Stimulated activated CD4-positive, alpha-beta T cell treated with anti-CD3 and anti-CD28 coated beads, Interleukin-12 subunit alpha, Interleukin-12 subunit beta, amount 100 ng/mL, for 24 hours (primary cell): ENCODE data around the gene RIN3.

ENCODE experiments used
- DNase-seq, 2 experiments: peaks; one replicate each; pipeline ENCODE4 v3.0.0-alpha.2; 2020; ENCODE audit warnings: low read depth in 2 of 2

The RIN3 gene

DNA sequence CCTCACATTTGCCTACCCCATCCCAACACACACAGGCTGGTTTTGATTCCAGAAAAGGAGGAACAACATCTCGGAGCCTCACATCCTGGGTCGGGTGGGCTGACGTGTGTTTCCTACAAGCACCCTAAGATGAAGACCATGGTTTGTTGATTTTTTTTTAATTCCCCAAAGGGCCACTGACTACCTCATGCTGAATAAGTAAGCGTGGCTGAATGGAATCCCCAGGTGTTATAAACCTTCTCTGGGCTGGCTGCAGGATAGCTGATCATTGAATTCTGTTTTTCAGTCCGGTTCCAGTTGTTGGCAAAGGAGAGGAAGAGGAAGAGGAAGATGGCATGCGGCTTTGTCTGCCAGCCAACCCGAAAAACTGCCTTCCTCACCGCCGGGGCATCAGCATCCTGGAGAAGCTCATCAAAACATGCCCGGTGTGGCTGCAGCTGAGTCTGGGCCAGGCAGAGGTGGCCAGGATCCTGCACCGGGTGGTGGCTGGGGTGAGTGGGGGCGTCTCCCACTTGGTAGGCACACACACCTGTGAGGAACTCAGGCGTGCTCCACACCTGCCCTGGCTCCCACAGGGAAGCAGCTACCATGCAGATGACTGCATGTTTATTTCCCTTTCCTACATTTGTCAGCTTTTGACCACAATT lies 42.0 kb downstream of the RIN3 start:
- no peak for DNase-seq

- DNase-seq = no peak
These were observed 42.7 kb downstream of the RIN3 start for GRCh38 chr14:92556255-92556741.

DNA sequence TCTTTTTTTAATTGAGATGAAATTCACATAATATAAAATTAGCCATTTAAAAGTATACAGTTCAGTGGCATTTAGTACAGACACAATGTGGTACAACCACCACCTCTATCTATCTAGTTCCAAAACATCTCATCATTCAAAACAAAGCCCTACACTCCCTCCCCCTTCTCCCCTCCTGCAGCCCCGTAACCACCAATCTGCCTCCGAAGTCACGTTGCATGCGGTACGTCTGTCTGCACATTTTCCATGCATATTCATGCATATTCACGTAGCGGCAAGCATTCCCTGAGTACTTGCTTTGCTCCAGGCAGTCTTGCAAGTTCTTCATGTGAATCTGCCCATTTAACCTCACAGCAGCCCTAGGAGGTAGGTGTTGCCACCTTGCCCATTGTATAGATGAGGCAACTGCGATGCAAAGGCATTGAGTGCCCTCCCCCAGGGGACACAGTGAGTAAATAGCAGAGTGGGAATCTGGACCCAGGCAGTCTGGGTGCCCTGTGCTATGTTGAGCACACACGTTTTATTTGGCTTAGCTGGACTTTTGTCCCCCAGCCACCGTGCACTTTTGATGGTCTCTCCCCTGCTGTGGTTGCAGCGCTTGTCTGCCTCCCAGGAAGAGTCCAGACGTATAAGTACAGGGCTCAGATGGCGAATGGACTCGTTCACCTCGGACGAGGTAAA lies 43.4 kb downstream of the RIN3 start:
- no peak for DNase-seq

- DNase-seq = no peak
These were observed 43.9 kb downstream of the RIN3 start for GRCh38 chr14:92557544-92557912.

- DNase-seq = no peak
These were observed 44.7 kb downstream of the RIN3 start for GRCh38 chr14:92558319-92558718.

DNA sequence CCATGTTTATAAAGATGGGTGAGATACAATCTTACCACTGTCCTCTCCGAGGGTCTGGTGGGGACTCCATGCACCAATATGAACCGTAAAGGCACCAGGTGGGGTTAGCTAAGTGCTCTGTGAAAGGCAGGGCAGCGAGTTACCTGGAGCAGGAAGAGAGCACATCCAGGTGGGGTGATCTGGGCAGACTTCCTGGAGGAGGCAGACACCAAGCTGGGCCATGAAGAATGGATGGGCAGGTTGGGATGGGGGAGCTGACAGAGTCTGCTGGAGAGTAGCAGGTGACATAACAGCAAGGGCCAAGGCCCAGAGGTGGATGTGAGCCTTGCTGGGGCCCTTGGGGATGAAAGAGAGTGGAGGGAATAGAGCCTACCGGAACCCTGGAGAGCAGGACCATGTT lies 45.9 kb downstream of the RIN3 start:
- DNase-seq = no peak

GRCh38 chr14:92560106-92560865 lies 46.7 kb downstream of the RIN3 start:
- DNase-seq = no peak

- DNase-seq = no peak
These were observed 48.4 kb downstream of the RIN3 start for GRCh38 chr14:92561906-92562479.

DNA sequence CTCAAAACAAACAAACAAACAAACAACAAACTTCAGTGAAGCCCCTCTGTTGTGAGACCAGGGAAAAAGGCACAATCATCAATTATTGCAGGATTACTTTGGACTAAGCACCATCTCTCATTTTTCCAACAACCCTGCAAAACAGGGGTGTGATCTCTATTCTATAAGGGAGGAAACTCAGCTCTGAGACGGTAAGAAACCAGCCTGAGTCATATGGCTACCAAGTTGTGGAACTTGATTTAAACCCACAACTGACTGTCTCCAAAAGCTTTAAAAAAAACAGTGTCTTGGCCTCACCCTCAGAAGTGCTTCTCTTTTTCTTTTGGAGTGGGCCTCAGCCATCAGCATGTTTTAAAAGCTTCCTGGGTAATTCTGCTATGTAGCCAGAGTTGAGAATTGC lies 49.8 kb downstream of the RIN3 start:
- DNase-seq = no peak

GRCh38 chr14:92563765-92564285 lies 50.2 kb downstream of the RIN3 start:
- DNase-seq = no peak

GRCh38 chr14:92564344-92565039 lies 50.9 kb downstream of the RIN3 start:
- no peak for DNase-seq

DNA sequence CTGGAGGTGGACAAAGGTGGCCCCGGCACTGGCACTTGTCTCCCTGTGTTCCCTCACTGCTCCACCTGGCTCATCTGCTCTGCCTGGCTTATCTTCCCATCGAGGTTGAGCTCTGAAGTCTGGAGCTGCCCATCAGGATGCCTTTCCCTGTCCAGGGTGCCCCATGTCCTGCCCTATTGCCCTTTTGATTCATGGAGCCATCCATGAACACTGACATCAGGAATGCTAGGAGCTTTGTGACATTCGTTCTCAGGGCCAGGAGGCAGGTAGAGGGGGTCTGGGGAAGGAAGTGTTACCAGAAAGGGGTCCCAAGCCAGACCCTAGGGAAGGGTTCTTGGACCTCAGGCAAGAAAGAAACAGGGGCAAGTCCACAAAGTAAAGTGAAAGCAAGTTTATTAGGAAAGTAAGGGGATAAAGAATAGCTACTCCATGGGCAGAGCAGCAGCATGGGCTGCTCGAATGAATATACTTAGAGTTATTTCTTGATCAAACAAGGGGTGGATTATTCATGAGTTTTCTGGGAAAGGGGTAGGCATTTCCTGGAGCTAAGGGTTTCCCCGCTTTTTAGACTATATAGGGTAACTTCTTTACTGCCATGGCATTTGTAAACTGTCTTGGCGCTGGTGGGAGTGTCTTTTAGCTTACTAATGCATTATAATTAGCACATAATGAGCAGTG lies 51.6 kb downstream of the RIN3 start:
- DNase-seq = no peak

- DNase-seq = no peak
These were observed 52.1 kb downstream of the RIN3 start for GRCh38 chr14:92565718-92566115.

GRCh38 chr14:92567173-92567725 lies 53.7 kb downstream of the RIN3 start:
- no peak for DNase-seq

DNA sequence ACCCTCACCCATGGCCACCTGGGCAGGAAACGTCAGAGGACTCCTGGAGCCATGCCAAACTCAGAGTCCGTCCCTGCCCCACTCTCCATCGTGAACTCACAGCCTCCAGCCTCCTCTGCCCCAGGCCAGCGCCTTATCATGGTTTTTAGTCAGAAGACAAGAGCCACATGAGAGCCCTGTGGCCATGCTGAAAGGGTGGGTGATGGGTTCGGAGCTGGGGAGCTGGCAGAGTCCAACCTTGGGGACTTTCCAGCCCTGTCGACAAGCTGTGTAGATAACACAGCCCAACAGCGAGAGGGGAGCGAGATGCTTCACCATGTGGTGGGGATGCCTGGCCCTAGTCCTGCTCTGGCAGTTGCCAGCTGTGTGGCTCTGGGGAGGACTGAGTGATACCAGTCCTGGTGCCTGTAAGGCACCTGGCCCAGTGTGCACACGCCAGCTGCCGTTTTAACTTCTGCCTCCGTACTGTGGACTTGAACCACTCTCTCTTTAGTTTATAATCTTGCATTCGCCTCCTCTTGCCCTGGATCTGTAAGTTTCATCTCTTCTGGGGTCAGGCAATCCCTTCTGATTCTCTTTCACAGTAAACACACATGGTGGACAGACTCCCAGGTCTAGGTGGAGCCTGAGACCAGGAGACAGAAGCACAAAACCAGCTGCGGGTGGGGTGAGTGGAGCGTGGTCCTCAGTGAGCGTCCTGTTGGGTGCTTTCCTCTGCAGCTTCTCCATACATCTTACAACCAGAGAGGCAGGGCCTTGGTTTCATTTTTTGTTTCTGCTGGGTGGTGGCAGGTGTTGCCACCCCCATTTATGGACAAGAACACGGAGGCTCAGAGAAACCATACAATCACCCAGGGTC lies 55.3 kb downstream of the RIN3 start:
- no peak for DNase-seq

- no peak for DNase-seq
These were observed 57.2 kb downstream of the RIN3 start for GRCh38 chr14:92570674-92571262.

DNA sequence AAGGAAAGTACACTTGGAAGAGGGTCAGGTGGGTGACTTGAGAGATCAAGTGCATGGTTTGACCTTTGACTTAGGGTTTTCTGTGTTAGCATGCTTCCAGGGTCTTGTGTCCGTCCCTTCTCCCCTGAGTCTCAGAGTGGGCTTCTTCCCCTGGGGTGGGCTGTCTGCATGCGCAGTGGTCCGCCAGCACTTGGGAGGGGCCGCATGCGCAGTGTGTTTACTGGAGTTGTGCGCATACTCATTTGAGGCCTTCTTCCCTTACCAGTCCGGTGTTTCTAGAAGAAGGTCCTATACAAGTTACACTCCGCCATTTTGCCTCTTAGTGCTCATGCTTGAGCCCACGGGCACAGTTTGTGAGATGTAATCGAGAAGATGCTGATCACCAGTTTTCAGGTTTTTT lies 58.5 kb downstream of the RIN3 start:
- DNase-seq = no peak

GRCh38 chr14:92573761-92574498 lies 60.3 kb downstream of the RIN3 start:
- DNase-seq = no peak
